Measurements from ENCODE around the gene ATG13. TPM values are rescaled to one million over a fixed set of nuclear protein-coding genes. Genes with fewer than 3 reads are reported as not detected.

The ATG13 gene
- total RNA-seq: 40.4 TPM

DNA sequence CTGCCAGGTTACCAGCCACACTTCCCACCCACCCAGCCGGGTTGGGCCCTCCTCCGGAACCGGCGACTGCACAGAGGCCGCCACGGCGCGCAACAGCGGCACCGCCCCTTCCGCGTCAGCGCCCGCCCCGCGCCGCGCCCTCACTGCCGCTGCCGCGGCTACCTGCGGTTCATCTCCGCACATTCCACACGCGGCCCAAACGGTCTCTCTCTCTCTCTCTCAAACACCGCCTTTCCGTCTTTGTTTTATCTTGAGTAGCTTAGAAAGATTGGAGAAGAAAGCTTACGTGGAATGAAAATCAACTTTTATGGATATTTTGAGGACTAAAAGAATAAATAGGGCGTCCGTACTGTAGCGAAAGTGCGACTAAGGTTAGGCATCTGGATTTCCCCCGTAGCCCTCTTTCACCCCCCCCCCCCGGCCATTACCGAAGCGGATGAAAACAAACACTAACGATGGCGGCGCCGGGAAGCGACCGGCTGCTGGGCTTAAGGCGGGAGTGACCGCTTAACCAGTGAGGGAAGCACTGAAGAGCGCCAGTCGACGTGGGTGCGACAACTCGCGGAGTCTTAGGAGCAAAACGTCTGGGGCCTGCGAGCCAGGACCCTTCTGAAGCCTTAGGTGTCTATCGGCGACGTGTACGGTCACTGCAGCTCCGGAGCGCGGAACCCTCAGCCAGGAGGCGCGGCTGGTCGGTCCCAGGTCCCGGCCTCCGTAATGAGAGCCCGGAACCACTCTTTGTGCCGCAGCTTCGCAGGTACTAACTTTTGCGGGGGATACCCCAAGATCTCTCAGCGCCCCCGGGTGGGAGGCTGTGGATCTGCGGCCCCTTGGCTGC lies at the start of gene ATG13, which contains the start of gene HARBI1:
Gene ATG13 (plus strand): TSS at position 420 of the 838 bp plus-strand sequence. CDS start 26,739 bp downstream, outside the sequence.
Gene HARBI1 (minus strand): TSS at position 94 of the 838 bp plus-strand sequence. CDS start 990 bp downstream, outside the sequence.

GRCh38 chr11:46593550-46594373 lies 23.6 kb upstream of the ATG13 start, which contains the start of gene AMBRA1:
TSS of gene AMBRA1 (minus strand) at chr11:46594023. CDS start at chr11:46548380, 45,643 bp downstream.

GRCh38 chr11:46700241-46701077 lies 83.1 kb downstream of the ATG13 start, which contains the start of the genes ARHGAP1 and ZNF408:
TSS of gene ARHGAP1 (minus strand) at chr11:46700619. CDS start at chr11:46696107, 4,512 bp downstream.
TSS of gene ZNF408 (plus strand) at chr11:46701031. CDS start at chr11:46701048, 17 bp downstream.

DNA sequence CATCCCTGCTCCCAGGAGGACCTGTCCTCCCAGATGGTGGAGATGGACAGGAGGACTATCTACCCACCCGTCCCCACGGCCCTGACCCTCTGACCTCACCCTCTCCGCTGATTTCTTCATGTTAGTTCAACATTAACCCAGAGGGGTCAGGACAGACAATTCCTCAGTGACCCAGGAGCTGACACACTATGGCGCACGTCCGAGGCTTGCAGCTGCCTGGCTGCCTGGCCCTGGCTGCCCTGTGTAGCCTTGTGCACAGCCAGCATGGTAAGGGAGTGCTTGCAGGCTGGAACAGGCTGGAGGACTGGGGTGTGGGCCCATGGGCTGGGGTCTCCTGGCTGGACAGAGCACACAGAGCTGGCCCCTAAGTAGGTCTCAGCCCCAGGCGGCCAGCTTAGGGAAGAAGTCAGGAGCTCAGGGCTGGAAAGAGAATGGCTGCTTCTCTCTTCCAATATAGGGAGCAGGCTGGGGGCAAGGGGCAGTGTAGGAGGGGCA lies 101.7 kb downstream of the ATG13 start, which contains the start of gene F2:
Gene F2 (plus strand): TSS at position 166 of the 495 bp plus-strand sequence. CDS start 23 bp downstream, at position 189.

Other genes with a start within 250 kb of the ATG13 start
- gene MDK, start 235.9 kb upstream of the ATG13 start, total RNA-seq: 21.7 TPM
- 13.4 TPM for gene CHRM4, start 225.8 kb upstream of the ATG13 start, total RNA-seq
- 32.3 TPM for gene AMBRA1, start 23.5 kb upstream of the ATG13 start, total RNA-seq
- 9.0 TPM for gene HARBI1, start 326 bp upstream of the ATG13 start, total RNA-seq
- 21.5 TPM for gene ARHGAP1, start 83.1 kb downstream of the ATG13 start, total RNA-seq
- 3.7 TPM for gene ZNF408, start 83.5 kb downstream of the ATG13 start, total RNA-seq
- gene F2, start 101.7 kb downstream of the ATG13 start, total RNA-seq: not detected
- 190 TPM for gene CKAP5, start 228.7 kb downstream of the ATG13 start, total RNA-seq

Measured in diencephalon (tissue), 1 donor.